Body of pancreas (tissue), 4 donors: Measurements from ENCODE around the gene GNAT1.

Experiments used
- POLR2A ChIP-seq, 3 donors: fragments of 450-650 bp; IDR thresholded peaks; one replicate each; pipeline ENCODE4 v1.6.1; 2016; ENCODE audit warnings: antibody characterized with exemption in 3 of 3, mild to moderate bottlenecking in 2 of 3
- TF ChIP-seq, protein P1 (sequence below), 7 experiments: fragments of 450-650 bp in 4 of 7; fragments of 200-600 bp in 3 of 7; sonication (generic) in 3 of 7; IDR thresholded peaks; one replicate each; pipeline ENCODE4 v1.5.1; 2016 to 2019; ENCODE audit warnings: antibody characterized with exemption in 7 of 7

DNA sequence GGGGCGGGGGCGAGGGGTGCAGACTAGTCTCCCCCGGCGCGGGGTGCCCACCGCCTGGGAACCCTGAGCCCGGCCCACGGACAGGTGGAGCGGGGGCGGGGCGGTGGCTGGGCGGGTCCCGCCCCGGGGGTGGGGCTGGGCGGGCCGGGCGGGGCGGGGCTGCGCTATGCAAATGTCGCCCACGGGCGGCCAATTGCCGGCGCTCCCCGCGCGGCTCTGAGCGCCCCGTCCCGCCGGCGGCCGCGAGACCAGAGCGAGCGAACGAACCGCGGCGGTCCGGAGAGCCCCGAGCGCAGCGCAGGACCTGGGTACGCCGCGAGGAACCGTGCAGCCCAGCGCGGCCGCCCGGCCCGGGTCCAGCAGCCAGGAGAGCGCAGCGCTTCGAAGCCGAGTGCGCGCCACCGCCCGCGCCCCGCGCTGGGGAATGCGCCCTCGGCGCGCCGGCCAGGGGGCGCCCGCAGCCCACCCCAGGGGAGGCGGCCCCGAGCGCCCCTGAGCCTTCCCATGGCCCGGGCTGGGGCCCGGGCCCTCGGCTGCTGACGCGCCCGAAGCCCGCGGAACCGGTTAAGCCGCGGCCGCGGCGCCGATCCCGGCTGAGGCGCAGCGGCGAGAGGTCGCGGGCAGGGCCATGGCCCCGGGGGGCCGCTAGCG lies 36.4 kb upstream of the GNAT1 start, which contains the start of gene SEMA3F:
- TF ChIP-seq POLR2A (IDR thresholded peaks at IDR 0.05), result peak in 2 of 3 donors; percentile 12 to 30
- TF ChIP-seq, protein P1, sequence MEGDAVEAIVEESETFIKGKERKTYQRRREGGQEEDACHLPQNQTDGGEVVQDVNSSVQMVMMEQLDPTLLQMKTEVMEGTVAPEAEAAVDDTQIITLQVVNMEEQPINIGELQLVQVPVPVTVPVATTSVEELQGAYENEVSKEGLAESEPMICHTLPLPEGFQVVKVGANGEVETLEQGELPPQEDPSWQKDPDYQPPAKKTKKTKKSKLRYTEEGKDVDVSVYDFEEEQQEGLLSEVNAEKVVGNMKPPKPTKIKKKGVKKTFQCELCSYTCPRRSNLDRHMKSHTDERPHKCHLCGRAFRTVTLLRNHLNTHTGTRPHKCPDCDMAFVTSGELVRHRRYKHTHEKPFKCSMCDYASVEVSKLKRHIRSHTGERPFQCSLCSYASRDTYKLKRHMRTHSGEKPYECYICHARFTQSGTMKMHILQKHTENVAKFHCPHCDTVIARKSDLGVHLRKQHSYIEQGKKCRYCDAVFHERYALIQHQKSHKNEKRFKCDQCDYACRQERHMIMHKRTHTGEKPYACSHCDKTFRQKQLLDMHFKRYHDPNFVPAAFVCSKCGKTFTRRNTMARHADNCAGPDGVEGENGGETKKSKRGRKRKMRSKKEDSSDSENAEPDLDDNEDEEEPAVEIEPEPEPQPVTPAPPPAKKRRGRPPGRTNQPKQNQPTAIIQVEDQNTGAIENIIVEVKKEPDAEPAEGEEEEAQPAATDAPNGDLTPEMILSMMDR (IDR thresholded peaks at IDR 0.05), result peak in 1 of 7 experiments; percentile 39
